ENCODE measurements around the gene EPN3.

The EPN3 gene

DNA sequence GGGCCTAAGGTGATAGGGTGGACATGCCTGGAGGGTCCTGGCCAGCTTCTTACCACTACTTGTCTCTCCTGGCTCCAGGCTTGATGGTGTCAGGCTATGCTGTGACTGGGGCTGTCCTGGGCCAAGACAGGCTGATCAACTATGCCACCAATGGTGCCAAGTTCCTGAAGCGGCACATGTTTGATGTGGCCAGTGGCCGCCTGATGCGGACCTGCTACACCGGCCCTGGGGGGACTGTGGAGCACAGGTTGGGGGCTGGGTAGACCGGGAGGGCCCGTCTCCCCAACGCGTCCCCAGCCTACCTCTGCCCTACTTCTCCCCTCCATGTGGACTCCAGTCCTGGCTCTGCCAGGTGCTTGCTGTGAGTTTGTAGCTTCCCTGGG is 18.9 kb downstream of the EPN3 start:
- DNase-seq, result no peak

- no peak for DNase-seq
These were observed 19.3 kb downstream of the EPN3 start for GRCh38 chr17:50551884-50552283.

- DNase-seq, result no peak
These were observed 21.7 kb downstream of the EPN3 start for GRCh38 chr17:50554201-50554600.

GRCh38 chr17:50556803-50557202 is 24.3 kb downstream of the EPN3 start:
- DNase-seq, result no peak

DNA sequence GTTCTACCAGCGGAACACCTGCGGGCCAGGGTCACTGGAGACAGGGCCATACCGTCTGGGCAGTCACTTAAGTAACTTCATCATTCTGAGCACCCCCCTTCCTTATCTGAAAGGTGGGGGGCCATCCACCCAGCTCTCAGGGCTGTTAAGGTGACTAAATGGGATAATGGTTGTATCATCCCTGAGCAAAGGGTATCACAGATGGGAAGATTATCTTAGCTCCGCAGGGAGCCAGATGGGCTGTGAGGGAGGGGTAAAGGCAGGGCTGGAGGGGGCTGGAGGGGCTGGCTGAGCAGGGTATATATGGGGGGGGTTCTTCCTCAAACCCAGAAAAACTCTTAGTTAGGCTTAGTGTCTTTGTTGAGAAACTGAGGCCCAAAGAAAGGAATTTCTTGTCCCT is 25.1 kb downstream of the EPN3 start:
- no peak for DNase-seq

DNA sequence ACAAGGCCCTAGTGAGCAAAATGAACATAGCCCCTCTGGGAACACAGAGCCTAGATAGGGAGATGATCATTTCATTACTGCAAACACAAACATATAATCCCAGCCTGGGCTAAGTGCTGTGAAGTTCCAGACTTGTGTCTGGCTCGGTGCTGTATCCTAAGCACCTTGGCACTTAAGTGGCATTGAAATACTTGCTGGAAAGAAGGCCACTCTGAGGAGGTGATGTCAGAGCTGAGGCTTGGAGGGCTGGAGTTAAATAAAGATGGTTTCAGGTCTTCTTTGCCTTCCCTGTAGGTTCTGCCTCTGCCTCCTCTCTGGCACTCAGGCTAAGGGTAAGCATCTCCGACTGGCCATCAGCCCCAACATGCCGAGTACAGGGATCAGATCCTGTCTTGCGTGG is 25.6 kb downstream of the EPN3 start:
- no peak for DNase-seq

GRCh38 chr17:50558581-50558940 is 26.0 kb downstream of the EPN3 start:
- DNase-seq, result no peak

GRCh38 chr17:50558941-50559614 is 26.5 kb downstream of the EPN3 start:
- DNase-seq, result no peak

DNA sequence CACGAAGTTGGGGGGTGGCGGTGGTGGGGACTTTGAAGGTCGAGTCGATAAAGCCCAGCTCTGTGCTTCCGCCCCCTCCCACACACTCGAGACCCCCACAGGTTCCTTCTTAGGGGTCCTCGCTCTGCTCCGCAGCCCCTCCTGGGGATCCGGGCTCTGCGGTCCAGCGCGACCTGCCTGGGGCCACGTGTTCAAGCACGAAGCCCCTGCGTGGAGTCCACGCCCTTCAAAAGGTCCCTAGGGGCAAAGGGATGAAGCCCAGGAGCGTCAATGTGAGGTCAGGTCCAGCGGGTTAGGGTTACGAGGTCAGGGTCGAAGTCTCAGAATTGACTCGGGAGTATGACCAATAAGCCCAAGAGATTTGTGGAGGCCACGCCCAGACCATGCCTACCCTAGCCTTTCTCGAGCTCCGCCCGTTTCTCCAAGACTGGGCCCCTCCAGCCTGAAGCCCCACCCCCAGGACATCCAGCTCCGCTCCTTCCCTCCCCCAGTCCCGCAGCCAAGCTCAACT is 27.2 kb downstream of the EPN3 start:
- peak; percentile 28 for DNase-seq

DNA sequence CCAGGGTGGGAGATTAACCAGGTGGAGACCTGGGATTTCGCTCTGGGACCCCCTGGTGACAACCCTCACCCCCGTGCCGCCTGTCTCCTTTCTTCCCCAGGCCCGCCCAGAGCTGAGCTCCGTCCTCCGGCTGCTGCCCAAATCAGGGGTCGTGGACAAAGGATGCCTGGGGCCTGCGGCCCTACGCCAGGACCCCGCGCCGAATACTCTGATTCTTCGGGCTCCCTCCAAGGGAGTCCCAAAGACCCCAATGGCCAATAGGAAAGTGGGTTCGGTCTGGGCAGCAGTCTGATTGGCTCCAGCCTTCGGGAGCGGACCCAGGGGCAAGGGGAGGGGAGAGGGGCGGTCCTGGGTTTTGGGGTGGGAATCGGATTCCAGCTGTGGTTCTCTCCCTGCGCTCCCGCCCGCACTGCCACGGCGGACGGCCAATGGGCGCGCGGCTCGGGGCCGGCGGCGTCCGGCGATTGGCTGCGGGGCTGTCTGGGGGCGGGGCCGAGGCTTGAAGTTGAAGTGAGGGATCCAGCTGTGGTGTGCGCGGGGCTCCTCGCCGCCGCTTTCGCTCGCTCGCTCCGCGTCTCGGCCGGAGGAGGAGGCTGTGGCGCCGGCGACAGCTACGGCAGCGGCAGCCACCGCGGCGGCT is 27.8 kb downstream of the EPN3 start, which contains the start of gene CACNA1G:
Gene CACNA1G (plus strand): TSS at position 531 of the 640 bp plus-strand sequence. CDS start 745 bp downstream, outside the sequence.
- peak; percentile 89 for DNase-seq

DNA sequence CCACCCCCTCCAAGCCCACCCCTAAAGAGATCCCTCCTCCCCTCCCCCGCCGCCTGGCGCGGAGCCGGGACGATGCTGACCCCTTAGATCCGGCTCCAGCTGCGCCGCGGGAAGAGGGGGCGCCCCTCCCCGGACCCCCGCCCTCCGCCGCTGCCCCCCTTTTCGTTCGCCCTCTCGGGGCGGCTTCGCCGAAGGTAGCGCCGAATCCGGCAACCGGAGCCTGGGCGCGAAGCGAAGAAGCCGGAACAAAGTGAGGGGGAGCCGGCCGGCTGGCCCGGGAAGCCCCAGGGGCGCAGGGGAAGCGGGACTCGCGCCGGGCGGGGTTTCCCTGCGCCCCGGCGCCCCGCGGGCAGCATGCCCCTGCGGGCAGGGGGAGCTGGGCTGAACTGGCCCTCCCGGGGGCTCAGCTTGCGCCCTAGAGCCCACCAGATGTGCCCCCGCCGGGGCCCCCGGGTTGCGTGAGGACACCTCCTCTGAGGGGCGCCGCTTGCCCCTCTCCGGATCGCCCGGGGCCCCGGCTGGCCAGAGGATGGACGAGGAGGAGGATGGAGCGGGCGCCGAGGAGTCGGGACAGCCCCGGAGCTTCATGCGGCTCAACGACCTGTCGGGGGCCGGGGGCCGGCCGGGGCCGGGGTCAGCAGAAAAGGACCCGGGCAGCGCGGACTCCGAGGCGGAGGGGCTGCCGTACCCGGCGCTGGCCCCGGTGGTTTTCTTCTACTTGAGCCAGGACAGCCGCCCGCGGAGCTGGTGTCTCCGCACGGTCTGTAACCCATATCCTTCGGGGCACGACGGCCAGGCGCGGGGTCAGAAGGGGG is 28.6 kb downstream of the EPN3 start:
- DNase-seq, result peak; percentile 19

GRCh38 chr17:50561746-50562141 is 29.2 kb downstream of the EPN3 start:
- no peak for DNase-seq

DNA sequence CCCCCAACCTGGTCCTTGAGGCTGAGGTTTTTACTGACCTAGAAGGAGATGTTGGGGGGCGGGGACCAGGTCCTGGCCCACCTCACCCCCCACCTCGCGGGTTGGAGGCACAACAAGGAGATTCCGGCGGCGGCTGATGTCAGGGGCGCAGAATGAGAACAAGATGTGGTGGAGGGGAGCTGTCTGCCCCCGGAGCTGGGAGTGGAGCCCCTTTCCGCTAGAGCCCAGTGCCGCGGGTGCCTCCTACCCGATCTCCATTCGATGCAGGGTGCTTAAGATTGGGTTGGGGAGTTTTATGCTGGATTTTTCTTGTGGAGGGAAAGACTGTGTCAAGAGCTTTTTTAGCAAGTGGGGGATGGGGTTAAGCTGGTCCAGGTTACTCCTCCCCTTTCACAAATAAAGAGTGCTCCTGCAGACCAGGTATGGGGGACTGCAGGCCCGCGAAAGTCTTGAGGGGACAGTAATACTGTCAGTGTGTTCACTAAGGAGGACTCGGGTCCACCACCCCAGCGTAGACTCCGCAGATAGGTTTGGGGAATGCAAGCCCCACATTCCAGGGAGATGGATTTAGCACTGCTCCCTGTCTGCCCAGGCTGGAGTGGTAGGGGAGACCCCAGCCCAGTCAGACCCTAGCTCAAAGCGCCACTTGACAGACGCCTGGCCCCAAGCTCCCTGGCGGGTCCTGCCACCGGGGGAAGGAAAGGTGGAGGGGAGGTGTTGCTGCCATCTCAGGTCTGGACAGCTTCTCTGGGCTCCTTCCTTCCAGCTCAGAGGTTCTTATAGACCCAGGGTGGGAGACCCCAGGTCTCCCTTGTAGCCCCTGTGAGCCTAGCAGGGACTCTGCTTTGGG is 29.9 kb downstream of the EPN3 start:
- no peak for DNase-seq

GRCh38 chr17:50563092-50563511 is 30.6 kb downstream of the EPN3 start:
- no peak for DNase-seq

- DNase-seq, result no peak
These were observed 32.4 kb downstream of the EPN3 start for GRCh38 chr17:50564916-50565315.

DNA sequence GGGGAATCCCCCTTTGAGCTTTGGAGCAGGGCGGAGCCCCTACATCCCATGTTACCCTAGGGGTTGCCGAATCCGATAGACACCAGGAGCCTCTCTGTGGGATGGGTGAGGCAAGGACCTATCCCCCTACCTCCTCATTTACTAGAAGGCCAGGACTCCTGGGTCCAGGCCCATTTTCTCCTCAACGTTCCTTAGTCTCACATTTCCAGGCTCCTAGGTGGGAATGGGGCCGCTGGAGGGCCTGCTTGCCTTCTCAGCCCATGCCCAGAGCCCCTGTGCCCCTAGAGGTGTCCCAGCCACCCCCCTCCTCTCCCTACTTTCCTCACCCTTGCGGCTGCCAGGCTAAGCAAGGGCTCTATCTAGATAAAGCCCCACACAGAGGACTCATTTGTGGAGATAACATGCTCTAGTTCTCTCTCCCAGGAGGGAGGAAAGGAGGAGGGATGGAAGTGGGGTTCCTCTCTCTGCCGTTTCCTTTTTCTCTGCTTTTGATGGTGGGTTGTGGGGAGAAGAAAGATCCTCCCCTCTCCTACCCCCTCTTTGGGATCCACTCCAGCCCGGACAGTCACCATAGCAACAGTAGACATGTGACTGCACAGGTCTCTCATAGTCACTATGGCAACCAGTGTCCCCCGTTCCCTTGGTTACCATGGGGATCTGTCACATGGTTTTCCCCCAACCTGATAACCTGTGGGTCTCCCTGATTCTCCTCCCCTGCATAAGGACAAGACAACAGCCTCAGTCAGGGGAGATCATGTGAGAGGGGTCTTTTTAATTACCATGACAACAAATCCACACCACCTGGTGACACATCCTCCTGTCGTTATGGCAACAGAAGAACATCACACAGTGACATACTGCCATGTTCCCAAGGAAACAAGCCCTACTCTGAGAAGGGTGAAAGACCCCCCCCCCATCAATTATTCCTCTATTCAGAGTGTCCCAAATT is 33.1 kb downstream of the EPN3 start:
- no peak for DNase-seq

DNA sequence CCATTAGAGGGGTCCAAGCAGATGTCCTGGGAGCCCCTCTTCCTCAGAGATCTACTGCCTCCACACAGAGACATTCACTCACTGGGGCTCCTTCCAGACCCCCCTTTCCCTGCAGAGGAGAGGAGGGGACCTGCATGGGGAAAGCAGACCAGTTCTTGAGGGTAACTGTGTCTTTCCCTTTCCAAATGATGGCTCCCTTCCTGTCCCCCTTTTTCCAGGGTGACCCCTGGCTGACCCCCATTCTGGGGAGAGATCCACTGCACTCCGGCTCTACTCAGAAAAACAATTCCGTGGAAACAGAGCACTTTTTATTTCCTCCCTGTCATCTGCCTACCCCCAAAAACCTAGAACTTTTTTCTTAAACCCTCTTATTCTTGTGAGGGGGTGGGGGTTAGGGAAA is 34.4 kb downstream of the EPN3 start:
- no peak for DNase-seq

DNA sequence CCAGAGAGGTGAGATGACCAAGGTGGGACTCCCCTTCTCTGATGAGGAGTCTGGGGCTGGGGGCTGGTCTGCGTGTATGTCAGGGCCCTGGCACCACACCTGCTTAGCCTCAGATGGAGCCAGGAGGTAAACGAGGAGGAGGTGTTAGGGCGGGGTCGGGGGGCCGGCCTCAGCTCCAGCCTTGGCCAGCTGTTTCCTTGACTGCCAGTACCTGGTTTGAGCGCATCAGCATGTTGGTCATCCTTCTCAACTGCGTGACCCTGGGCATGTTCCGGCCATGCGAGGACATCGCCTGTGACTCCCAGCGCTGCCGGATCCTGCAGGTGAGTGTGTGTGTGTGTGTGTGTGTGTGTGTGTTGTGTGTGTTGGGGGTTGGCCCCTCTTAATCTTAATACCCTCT is 36.1 kb downstream of the EPN3 start:
- DNase-seq, result no peak

GRCh38 chr17:50569592-50569991 is 37.1 kb downstream of the EPN3 start:
- DNase-seq, result no peak

DNA sequence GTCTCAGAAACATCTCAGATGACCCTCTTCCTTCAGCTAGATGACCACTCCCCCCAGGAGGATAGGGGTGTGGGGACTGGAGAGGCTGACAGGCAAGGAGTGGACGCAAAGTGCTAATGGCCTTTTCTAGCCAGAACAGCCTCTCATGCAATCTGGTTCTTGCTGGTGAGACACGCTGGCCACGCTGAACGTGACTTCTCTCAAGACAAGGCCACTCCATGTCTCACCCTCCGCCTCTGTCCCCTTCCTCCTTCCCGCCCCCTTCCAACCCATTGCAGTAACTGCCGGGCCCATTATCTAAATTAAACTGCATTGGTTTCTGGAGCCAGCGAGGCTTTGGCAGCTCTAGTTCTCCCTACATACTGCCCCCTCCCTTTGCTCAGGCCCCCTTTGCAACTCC is 37.5 kb downstream of the EPN3 start:
- DNase-seq, result no peak

- no peak for DNase-seq
These were observed 38.0 kb downstream of the EPN3 start for GRCh38 chr17:50570528-50570927.

- DNase-seq, result no peak
These were observed 39.1 kb downstream of the EPN3 start for GRCh38 chr17:50571681-50572080.
